HUES6 (cell line): ENCODE data around the gene AKAP13.

ENCODE experiments used
- H3K27ac ChIP-seq: 2 replicates; pipeline ENCODE4 v1.7.0; 2013; ENCODE audit warnings: low read depth, mild to moderate bottlenecking, low read length, inconsistent platforms
- H3K27me3 ChIP-seq: 2 replicates; pipeline ENCODE4 v1.6.1; 2013; ENCODE audit warnings: low read length; ENCODE audit not compliant: control insufficient read depth, insufficient read depth
- H3K36me3 ChIP-seq: 2 replicates; pipeline ENCODE4 v1.6.1; 2013; ENCODE audit warnings: low read length; ENCODE audit not compliant: control insufficient read depth, insufficient read depth
- H3K4me1 ChIP-seq: 2 replicates; pipeline ENCODE4 v1.6.1; 2013; ENCODE audit warnings: low read length; ENCODE audit not compliant: control insufficient read depth, insufficient read depth
- H3K4me3 ChIP-seq: 2 replicates; pipeline ENCODE4 v1.5.1; 2013; ENCODE audit warnings: low read depth, low read length
- H3K9ac ChIP-seq: one replicate; pipeline ENCODE4 v1.6.1; 2013; ENCODE audit warnings: mild to moderate bottlenecking, low read length
- H3K9me3 ChIP-seq: 2 replicates; pipeline ENCODE4 v1.6.1; 2013; ENCODE audit warnings: low read depth, low read length; ENCODE audit not compliant: control insufficient read depth, insufficient read depth

AKAP13 gene

DNA sequence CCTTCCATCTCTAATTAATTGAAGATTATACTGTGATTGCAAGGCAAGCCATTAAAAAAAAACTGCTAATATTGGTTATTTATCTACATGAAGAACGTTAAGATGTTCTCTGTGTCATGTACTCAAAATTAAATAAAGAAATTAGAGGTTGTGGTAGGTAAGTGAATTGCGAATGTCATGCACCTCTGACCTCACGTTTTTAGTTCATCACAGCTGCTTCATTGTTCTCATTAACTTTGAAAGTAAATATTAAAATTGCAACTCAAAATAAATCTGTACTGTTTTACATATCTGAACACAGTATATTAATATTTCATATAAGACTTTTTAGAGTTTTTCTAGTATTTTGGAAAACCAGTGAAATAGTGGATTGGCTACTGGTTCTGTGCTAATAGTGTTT is 320.4 kb downstream of the AKAP13 start:
- Histone ChIP-seq H3K9ac (no peak overlapping the region), H3K4me1 (no peaks in the 10 kb centered on the region), H3K36me3 (peaks cover 1% of the 10 kb centered on the region; the same call in 1 of the 2 replicates), H3K4me3 (no peak overlapping the region), H3K9me3 (no peaks in the 10 kb centered on the region), H3K27ac (no peak overlapping the region), H3K27me3 (no peaks in the 10 kb centered on the region)

DNA sequence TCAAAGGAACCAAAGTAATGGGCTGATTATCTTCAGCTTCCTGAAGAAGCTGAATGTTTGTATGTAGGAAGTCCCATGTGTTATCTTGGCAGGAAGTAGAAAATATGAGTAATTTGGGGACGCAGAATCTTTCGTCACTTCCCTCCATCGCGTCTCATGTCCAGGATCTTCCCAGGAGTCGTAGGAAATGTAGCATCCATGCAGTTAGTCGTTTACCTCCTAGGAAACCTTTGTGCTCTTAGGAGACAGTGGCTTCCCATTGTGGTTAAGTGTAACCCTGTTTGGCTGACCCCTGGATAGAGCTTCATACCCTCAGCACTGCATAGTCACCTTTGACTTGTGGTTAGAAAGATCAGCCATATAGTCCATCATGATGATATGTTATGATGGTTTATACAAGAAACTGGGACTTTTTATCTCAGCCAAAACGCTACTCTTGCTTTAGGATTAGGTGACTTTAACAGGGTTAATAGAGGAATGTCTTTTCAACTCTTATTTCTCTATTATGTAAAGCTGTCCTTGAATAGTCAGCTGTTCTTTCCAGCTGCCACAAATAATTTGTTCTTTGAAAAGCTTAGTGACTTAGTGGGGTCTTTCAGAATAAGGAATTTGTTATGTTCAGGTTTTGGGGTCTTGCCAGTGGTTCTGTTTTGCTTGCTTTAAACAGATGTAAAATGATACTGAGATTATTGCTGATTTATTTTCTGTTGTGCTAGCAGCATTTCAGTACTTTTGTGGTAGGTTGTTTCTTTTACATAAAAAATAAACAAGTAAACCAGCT is 322.1 kb downstream of the AKAP13 start:
- Histone ChIP-seq H3K4me1 (peaks cover 8% of the 10 kb centered on the region; the same call in 1 of the 2 replicates), H3K9me3 (no peaks in the 10 kb centered on the region), H3K27ac (no peak overlapping the region), H3K4me3 (no peak overlapping the region), H3K9ac (no peak overlapping the region), H3K27me3 (no peaks in the 10 kb centered on the region), H3K36me3 (no peaks in the 10 kb centered on the region)

- no peaks in the 10 kb centered on the region for H3K27me3 ChIP-seq
- H3K9ac ChIP-seq: no peak overlapping the region
- peaks cover 5% of the 10 kb centered on the region; the same call in 1 of the 2 replicates for H3K36me3 ChIP-seq
- H3K4me3 ChIP-seq: no peak overlapping the region
- H3K9me3 ChIP-seq: no peaks in the 10 kb centered on the region
- H3K27ac ChIP-seq: no peak overlapping the region
- peaks cover 10% of the 10 kb centered on the region; the same call in 1 of the 2 replicates for H3K4me1 ChIP-seq
Measured at GRCh38 chr15:85704066-85704465, 323.7 kb downstream of the AKAP13 start.

GRCh38 chr15:85704720-85705429 is 324.5 kb downstream of the AKAP13 start:
- H3K27me3 ChIP-seq: no peaks in the 10 kb centered on the region
- H3K9ac ChIP-seq: no peak overlapping the region
- H3K4me3 ChIP-seq: no peak overlapping the region
- peaks cover 10% of the 10 kb centered on the region; the same call in 1 of the 2 replicates for H3K4me1 ChIP-seq
- no peaks in the 10 kb centered on the region for H3K9me3 ChIP-seq
- peaks cover 5% of the 10 kb centered on the region; the same call in 1 of the 2 replicates for H3K36me3 ChIP-seq
- H3K27ac ChIP-seq: no peak overlapping the region

DNA sequence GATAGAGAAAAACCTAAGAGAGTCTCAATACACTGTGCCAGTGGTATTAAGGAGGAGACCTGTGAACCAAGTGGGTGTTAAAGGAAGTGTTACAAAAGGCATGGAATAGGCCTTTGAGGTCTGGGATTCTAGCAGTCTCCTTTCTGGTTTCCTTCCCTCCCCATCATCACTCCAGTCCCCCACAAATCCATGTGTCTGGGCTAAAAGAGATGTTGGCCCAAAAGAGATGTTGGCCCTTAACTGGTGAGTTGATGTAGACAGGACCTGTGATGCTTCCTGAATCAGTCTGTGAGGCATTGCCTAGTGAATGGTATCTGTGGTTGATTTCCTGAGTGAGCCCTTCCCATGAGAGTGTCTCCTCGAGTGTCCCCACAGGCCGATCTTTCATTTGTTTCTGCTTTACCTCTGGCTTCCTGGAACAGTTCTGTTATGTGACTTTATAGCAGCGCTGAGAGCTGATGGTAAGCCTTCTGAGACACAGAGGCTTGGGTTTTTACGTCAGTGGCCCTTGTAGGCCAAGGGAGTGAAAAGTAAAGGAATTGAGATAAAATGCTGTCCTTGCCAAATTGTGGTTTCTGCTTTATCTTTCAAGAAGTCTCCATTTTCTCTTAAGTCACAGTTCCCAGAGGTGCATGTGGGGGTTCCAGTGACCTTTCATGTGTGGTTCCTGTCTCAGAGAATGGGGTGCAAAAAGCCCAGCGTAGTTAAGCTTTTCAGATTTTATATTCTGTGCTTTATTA is 326.5 kb downstream of the AKAP13 start:
- Histone ChIP-seq H3K4me1 (peaks cover 10% of the 10 kb centered on the region; the same call in 1 of the 2 replicates), H3K27ac (no peak overlapping the region), H3K4me3 (no peak overlapping the region)

GRCh38 chr15:85707519-85708338 is 327.3 kb downstream of the AKAP13 start:
- peaks cover 14% of the 10 kb centered on the region; the same call in 1 of the 2 replicates for H3K36me3 ChIP-seq
- H3K27me3 ChIP-seq: no peaks in the 10 kb centered on the region
- H3K4me3 ChIP-seq: no peak overlapping the region
- peaks cover 10% of the 10 kb centered on the region; the same call in 1 of the 2 replicates for H3K4me1 ChIP-seq
- H3K9ac ChIP-seq: no peak overlapping the region
- no peak overlapping the region for H3K27ac ChIP-seq
- no peaks in the 10 kb centered on the region for H3K9me3 ChIP-seq

More for the DNA sequence above, 326.5 kb downstream of the AKAP13 start:
- Histone ChIP-seq H3K27me3 (no peaks in the 10 kb centered on the region), H3K9ac (no peak overlapping the region), H3K9me3 (no peaks in the 10 kb centered on the region), H3K36me3 (peaks cover 14% of the 10 kb centered on the region; the same call in 1 of the 2 replicates)

- no peak overlapping the region for H3K27ac ChIP-seq
Measured at GRCh38 chr15:85708402-85708941, 328.1 kb downstream of the AKAP13 start.

GRCh38 chr15:85709250-85709649 is 328.8 kb downstream of the AKAP13 start:
- Histone ChIP-seq H3K4me3 (no peak overlapping the region), H3K9me3 (no peaks in the 10 kb centered on the region), H3K27ac (no peak overlapping the region), H3K9ac (no peak overlapping the region), H3K27me3 (no peaks in the 10 kb centered on the region), H3K36me3 (peaks cover 15% of the 10 kb centered on the region), H3K4me1 (peaks cover 10% of the 10 kb centered on the region; the same call in 1 of the 2 replicates)

More at GRCh38 chr15:85708402-85708941, 328.1 kb downstream of the AKAP13 start:
- H3K9ac ChIP-seq: no peak overlapping the region
- H3K27me3 ChIP-seq: no peaks in the 10 kb centered on the region
- peaks cover 14% of the 10 kb centered on the region; the same call in 1 of the 2 replicates for H3K36me3 ChIP-seq
- H3K9me3 ChIP-seq: no peaks in the 10 kb centered on the region
- no peak overlapping the region for H3K4me3 ChIP-seq
- peaks cover 10% of the 10 kb centered on the region; the same call in 1 of the 2 replicates for H3K4me1 ChIP-seq

DNA sequence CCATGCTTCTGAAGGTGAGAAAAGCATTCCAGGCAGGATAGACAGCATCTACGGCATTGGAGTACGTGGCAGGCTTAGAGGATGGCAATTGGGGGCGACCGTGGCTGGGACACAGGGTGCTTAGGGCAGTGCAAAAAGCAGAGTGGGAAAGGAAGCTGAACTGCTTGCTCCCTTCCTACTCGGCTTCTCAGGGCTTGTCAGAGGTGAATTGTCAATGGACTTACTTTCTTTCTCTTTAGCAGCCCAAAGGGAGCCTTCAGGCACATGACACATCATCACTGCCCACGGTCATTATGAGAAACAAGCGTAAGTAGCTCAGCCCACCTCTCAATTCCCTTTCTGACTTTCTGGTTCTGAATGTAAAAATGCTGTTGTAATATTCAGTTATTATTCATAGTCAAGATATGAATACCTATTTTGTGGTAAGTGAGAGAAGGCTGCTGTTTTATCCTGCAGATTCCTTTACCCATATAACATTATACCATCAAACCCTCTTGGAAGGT is 330.0 kb downstream of the AKAP13 start:
- Histone ChIP-seq H3K4me3 (no peak overlapping the region), H3K9ac (no peak overlapping the region), H3K27ac (no peak overlapping the region), H3K36me3 (peaks cover 17% of the 10 kb centered on the region), H3K27me3 (no peaks in the 10 kb centered on the region), H3K4me1 (peaks cover 10% of the 10 kb centered on the region; the same call in 1 of the 2 replicates), H3K9me3 (no peaks in the 10 kb centered on the region)
